HG03108 (cell line): ENCODE measurements around the gene LRP1B.
"Not testable (repeated sequence)": the region's sequence is repeated elsewhere in the genome, so short reads cannot be mapped to it uniquely, and the experiment has no call there.

Source experiments
- ATAC-seq: cut with Tn5 transposase; IDR thresholded peaks from one replicate; pipeline ENCODE4 v1.9.1; 2021; ENCODE audit warnings: moderate library complexity; ENCODE audit not compliant: unreplicated experiment

LRP1B gene

GRCh38 chr2:140417504-140417903 lies 1713.3 kb downstream of the LRP1B start:
- ATAC-seq, result no peak

- ATAC-seq, result no peak
Measured at GRCh38 chr2:140416577-140416976, 1714.2 kb downstream of the LRP1B start.

GRCh38 chr2:140415035-140415434 lies 1715.8 kb downstream of the LRP1B start:
- not testable (repeated sequence) for ATAC-seq

GRCh38 chr2:140410695-140411094 lies 1720.1 kb downstream of the LRP1B start:
- no peak for ATAC-seq

- ATAC-seq, result no peak
Measured at GRCh38 chr2:140401056-140401455, 1729.8 kb downstream of the LRP1B start.

GRCh38 chr2:140392824-140393223 lies 1738.0 kb downstream of the LRP1B start:
- ATAC-seq, result no peak

- ATAC-seq, result no peak
Measured at GRCh38 chr2:140384946-140385345, 1745.9 kb downstream of the LRP1B start.

GRCh38 chr2:140383781-140384180 lies 1747.0 kb downstream of the LRP1B start:
- ATAC-seq, result no peak

- ATAC-seq, result no peak
Measured at GRCh38 chr2:140376686-140377085, 1754.1 kb downstream of the LRP1B start.

GRCh38 chr2:140363131-140363530 lies 1767.7 kb downstream of the LRP1B start:
- ATAC-seq, result no peak

- ATAC-seq, result no peak
Measured at GRCh38 chr2:140362361-140362760, 1768.5 kb downstream of the LRP1B start.

GRCh38 chr2:140359056-140359771 lies 1771.6 kb downstream of the LRP1B start:
- ATAC-seq, result no peak

- ATAC-seq, result no peak
Measured at GRCh38 chr2:140356697-140357096, 1774.1 kb downstream of the LRP1B start.

GRCh38 chr2:140355511-140356090 lies 1775.2 kb downstream of the LRP1B start:
- no peak for ATAC-seq

- no peak for ATAC-seq
Measured at GRCh38 chr2:140354544-140354943, 1776.3 kb downstream of the LRP1B start.

- ATAC-seq, result no peak
Measured at GRCh38 chr2:140353541-140353940, 1777.3 kb downstream of the LRP1B start.

- no peak for ATAC-seq
Measured at GRCh38 chr2:140351692-140352091, 1779.1 kb downstream of the LRP1B start.

GRCh38 chr2:140349695-140350094 lies 1781.1 kb downstream of the LRP1B start:
- ATAC-seq, result no peak

GRCh38 chr2:140348826-140349225 lies 1782.0 kb downstream of the LRP1B start:
- no peak for ATAC-seq

GRCh38 chr2:140344838-140345237 lies 1786.0 kb downstream of the LRP1B start:
- no peak for ATAC-seq

- ATAC-seq, result not testable (repeated sequence)
Measured at GRCh38 chr2:140344266-140344665, 1786.5 kb downstream of the LRP1B start.

- no peak for ATAC-seq
Measured at GRCh38 chr2:140338795-140339194, 1792.0 kb downstream of the LRP1B start.

GRCh38 chr2:140337061-140337460 lies 1793.8 kb downstream of the LRP1B start:
- ATAC-seq, result no peak
